DND-41 (cell line): ENCODE results near the gene LRRC39.

Experiments
- CTCF ChIP-seq: IDR thresholded peaks from 2 replicates; pipeline ENCODE4 v1.5.1; 2012; ENCODE audit warnings: borderline replicate concordance, low read length, moderate library complexity, mild to moderate bottlenecking; ENCODE audit not compliant: poor library complexity, severe bottlenecking; ENCODE audit errors: extremely low read depth
- EZH2 ChIP-seq: IDR thresholded peaks from 3 replicates; pipeline ENCODE4 v1.6.1; 2012; ENCODE audit warnings: borderline replicate concordance, low read depth, mild to moderate bottlenecking, moderate library complexity, low read length, inconsistent platforms; ENCODE audit not compliant: severe bottlenecking

GRCh38 chr1:100164702-100165101 lies 13.4 kb downstream of the LRRC39 start:
- no peak for TF ChIP-seq EZH2
- no peak for TF ChIP-seq CTCF
